Effector CD8-positive, alpha-beta T cell (primary cell): ENCODE measurements around the gene NKX6-2.

Source experiments
- DNase-seq: peaks from one replicate; lab custom pipeline; 2025; lab: John Stamatoyannopoulos, UW

NKX6-2 gene

GRCh38 chr10:132737390-132738048, 48.4 kb downstream of the NKX6-2 start:
- DNase-seq = no peak

DNA sequence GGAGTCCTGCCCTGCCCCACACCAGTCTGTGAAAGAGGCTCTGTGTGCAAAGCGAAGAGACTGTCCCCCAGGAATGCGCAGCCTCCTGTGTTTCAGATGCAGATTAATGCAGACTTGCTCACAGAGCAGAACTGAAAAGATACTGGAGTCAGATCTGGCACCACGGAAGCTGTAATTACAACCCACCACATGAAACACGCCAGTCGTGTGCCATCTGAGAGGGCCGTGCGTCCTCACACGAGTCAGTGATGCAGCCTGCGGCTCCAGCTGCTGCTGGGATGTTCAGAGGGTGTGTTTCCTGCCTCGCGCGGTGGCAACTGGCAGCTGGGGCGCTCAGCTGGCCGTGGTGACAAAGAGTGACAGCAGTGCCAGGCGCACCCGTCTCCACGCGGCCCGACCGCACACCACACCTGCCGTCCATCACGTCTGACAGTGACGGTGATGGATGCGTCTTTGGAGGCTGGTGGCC, 50.0 kb downstream of the NKX6-2 start:
- DNase-seq = no peak

DNA sequence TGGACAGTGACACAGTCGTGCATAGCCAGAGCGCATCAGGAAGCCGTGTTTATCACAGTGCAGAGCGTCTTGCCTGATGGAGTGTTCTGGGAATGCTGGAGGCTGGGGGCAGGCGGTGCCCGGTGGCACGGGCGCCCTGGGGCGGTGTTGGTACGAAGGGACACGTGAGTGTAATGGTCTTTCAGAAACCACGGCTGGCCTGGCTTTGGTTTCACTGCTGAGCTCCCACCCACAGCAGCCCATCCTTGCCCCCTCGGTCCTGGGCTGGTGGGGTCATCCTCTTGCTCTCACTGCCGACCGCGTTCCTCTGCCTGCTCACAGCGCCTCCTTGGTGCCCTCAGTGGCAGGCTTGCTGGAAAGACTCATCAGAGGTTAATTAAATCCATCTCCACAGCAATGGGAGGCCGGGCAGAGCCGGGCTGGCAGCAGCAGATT, 50.6 kb downstream of the NKX6-2 start:
- DNase-seq = no peak

GRCh38 chr10:132733926-132734325, 52.0 kb downstream of the NKX6-2 start:
- no peak for DNase-seq
